GM19438 (cell line): ENCODE results near the gene GPR137B.

Source experiments
- ATAC-seq: cut with Tn5 transposase; IDR thresholded peaks from one replicate; pipeline ENCODE4 v1.9.1; 2021; ENCODE audit warnings: low read depth; ENCODE audit not compliant: unreplicated experiment

GPR137B gene

GRCh38 chr1:236141447-236142252 lies 689 bp upstream of the GPR137B start:
- ATAC-seq = no peak

- ATAC-seq = no peak
Observed at GRCh38 chr1:236143104-236143948, 987 bp downstream of the GPR137B start.

DNA sequence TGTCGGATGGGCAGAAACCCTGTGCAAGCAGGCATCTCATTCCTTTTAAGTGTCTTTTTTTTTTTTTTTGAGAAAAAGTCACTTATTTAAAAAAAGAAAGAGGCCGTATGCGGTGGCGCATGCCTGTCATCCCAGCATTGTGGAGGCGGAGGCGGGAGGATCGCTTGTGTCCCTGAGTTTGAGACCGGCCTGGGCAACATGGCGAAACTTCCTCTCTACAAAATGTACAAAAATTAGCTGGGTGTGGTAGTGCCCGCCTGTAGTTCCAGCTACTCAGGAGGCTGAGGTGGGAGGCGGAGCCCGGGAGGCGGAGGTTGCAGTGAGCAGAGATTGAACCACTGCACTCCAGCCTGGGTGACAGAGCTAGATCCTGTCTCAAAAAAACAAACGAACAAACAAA lies 1.7 kb downstream of the GPR137B start:
- no peak for ATAC-seq

DNA sequence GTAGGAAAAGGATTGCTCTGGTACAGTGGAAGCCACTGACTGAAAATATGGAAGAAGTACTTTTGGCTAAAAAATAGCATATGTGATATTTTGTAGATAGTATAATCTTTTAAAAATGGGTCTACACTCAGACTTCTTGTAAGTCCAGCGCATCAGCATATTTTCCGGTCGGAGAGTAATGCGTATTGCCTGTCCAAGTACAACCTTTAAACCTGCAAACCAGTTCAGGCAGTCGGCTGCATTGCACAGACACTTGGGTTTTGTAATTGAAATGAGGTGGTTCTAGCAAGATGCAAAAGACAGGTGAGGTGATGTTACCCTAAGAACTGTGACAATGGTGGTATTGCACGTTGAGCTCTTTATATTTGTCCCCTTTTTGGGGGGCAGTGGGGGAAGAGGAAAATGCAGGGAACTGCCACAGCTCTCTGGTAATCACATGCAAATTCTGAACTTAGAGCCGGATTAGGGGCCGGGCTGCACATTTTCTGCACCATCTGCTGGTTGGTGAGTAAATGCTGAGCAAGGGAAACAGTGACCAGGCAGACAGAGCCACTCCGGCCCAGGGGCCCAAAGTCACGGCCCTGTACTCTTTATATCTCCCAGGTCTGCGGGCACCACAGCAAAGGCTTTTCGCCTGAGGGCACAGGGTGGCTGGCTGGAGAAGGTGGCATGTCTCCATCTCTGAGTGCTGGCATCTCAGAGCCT lies 2.3 kb downstream of the GPR137B start:
- no peak for ATAC-seq

GRCh38 chr1:236147068-236147467 lies 4.7 kb downstream of the GPR137B start:
- ATAC-seq = no peak

DNA sequence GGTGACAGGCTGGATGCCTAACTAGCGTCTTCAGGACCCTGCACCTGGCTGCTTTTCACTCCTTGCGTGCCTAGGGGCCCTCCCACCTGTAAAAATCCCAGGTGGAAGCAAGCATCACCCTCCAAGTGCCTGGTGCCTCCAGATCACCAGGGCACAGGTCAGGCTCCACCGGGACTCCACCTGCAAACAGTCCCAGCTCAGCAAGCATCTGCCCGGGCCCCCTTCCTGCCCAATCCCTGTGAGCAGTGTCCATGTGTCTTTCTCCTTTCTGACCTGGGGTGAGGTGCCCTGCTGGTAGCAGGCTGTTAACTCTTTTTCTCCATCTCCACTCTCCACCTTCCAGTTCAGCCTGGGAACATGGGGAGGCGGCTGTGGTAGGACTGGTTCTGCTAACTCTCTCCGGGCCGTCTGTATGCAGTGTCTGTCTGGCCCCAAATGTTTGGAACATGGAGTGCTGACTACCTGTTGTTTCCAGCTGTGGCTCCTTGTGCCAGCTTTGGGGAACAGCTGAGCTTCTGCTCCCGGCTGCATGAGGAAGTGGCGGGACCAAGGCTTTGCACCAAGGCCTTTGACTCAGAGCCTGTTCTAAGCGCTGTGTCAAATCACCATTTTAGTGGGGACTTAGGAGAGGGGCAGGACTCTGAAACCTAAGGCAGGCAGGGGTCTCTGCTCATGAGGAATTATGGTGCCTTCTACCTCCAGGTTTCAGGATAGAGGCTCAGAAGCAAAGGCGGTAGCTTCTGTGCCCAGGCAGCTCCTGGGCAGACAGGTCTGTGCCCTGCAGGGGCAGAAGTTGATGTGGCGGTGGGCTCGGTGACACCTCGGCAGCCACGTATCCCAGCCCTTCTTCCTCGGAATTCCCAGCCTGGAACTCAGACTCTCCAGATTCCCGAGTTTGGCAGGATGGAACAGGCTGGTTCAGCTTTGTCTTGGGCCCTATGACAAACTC lies 5.5 kb downstream of the GPR137B start:
- no peak for ATAC-seq

DNA sequence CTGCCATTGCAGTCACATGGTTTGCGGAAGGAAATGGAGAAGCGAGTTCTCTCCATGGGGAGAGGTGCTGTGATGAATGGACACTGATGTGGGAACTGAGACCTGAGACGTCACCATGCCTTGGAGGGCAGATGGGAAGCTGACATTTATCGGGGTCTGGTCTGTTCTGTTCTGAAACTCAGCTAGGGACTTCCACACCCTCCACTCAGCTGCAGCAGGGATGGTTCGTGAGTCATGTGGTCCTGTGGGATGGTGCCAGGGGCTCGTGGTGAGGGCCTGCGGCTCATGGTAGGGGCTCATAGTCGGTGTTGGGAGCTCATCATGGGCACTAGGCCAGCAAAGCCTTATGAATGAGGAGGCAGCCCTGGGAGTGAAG lies 6.1 kb downstream of the GPR137B start:
- ATAC-seq = no peak

DNA sequence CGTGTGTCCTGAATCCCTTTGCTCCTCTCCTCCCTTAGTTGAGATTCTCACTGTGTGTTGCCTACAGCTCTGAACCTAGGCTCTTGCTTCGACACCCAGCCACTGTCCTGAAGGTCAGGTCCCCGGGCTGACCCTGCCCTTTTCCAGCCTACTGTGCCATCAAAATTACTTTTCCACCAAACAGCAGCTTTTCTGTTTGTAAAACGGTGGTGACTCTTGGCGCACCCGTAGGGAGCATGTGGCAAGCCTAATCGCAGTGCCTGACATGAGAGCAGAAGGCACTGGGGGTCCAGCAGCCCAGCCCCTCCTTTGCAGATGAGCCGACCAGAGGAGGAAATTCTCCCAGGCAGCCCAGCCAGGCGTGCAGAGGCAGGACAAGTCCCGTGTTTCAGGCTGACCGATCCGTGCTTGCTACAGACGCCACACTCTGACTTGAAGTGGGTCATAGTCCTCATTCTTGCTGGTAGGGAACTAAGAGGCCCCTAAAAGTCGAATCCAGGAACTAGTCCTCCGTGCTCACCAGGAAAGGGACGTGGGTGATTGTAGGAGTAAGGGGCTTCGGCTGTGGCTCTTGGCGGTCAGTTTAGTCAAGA lies 6.8 kb downstream of the GPR137B start:
- ATAC-seq = no peak

- ATAC-seq = no peak
Observed at GRCh38 chr1:236149696-236150228, 7.4 kb downstream of the GPR137B start.

DNA sequence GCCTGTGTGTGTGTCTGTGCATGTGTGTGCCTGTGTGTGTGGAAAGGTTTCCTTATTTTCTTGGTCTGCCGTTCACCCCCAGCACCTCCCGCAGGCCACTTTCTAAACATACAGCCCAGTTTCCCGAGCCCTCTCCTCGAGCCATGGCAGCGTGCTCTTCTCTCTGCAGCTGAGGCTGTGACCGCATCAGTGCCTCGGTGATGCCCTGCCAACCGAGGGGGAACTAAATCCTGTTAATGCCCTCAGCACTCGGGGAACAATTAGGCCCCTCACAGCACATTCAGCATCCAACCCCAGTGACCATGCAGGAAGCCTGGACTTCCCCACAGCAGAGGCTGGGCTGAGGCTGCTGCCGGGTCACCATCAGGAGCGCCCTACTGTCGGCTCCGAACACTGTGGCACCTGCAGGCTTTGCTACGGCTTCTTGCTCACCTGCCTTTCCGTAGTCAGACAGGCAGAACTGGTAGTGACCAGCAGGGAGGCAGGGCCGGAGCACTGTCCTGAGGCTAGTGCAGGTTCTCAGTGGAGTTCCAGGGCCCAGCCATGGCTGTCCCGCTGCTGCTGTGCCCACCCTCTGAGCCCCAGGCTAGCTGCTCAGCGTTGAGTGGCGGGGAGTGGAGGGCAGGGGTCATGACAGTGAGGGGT lies 8.1 kb downstream of the GPR137B start:
- ATAC-seq = no peak

GRCh38 chr1:236150986-236151385 lies 8.6 kb downstream of the GPR137B start:
- ATAC-seq = no peak

DNA sequence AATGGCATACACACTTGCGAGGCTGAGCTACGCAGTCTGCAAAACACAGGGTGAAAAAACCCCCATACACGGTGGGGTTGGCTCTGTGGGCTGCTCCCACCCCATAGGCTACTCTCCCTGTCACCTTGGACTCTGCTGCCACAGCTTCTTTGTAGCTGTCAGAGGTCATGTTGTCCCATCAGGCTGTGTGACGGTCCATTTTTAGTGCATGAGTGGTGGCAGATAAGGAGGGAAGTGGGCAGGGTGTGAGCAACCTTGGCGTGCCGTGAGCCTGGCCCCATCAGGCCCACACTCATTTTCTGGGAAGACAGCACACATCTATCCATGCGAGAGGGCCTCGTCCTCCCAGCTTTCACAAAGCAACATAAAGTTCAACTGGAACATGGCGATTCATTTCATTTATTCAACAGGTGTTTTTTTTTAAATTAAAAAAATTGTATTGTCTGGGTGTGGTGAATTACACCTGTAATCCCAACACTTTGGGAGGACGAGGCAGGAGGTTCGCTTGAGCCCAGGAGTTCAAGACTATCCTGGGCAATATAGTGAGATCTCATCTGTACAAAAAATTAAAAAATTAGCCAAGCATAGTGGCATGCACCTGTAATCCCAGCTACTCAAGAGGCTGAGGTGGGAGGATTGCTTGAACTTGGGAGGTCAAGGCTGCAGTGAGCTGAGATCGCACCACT lies 9.5 kb downstream of the GPR137B start:
- ATAC-seq = no peak

DNA sequence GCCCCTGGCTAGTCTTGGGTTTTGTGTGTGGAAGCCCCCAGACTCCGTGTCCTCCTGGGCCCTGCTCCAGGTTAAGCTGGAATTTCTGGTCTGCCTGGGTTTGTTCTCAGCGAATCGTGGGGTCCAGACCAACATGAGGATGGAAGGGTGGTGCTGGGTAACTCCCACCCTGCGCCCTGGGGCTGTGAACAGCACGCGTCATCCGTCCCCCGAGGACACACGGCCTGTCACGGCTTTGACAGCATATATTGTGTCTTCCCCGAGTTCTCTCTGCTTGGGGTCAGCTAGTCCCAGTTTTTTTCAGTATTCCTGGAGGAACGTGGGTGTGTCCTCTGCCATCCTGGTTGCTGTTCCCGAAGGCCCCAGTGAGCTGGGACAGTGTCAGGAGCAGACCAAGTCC lies 11.8 kb downstream of the GPR137B start:
- no peak for ATAC-seq

DNA sequence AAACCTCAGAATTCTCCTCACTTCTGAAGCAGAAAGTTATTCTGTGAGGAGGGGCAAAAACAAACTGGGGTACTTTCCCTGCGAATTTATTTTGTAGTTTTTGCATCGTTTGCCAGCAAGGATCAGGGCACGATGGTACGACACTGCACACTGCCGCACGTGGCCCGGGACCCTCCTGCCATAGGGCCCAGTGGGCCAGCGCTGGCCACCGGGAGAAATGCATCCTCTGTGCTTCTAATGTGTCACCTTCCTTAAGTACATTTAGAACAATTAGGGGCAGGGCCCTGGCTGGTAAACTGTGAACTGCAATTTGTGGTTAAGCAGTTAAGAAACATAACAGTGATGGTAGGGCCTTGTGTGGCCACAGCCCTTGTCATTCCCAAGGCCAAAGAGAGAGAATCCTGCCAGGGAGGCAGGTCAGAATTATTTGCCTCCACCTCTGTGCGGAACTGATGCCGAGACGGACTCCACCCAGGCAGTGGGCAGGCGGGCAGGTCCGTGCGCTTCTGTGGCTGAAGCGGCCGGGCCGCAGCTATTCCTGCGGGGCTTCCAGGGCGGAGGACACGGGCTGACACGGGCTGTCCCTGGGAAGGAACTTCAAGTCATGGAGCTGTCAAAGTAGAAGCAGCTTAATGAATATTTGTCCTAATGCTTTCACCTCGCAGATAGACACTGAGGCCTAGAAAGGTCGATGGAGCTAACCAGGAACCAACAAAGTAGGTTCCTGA lies 12.5 kb downstream of the GPR137B start:
- no peak for ATAC-seq

DNA sequence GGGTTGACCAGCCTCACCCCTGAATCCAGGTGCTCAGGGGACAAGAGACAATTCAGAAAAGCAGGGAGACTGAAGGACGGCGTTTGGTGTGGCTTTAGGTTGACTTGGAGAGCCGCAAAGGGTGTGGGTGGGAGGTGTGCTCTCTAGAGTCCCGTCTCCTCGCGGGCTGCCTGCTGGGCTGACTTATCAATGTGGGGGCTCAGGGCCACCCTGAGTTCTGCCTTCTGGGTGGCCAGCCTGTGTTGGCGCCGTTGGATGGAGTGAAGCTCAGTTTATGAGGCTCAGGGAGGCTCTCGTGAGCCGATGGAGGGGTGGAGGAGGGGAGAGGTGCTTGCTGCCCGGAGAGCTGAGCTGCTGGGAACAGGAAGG lies 13.0 kb downstream of the GPR137B start:
- no peak for ATAC-seq

GRCh38 chr1:236155841-236156503 lies 13.6 kb downstream of the GPR137B start:
- no peak for ATAC-seq

DNA sequence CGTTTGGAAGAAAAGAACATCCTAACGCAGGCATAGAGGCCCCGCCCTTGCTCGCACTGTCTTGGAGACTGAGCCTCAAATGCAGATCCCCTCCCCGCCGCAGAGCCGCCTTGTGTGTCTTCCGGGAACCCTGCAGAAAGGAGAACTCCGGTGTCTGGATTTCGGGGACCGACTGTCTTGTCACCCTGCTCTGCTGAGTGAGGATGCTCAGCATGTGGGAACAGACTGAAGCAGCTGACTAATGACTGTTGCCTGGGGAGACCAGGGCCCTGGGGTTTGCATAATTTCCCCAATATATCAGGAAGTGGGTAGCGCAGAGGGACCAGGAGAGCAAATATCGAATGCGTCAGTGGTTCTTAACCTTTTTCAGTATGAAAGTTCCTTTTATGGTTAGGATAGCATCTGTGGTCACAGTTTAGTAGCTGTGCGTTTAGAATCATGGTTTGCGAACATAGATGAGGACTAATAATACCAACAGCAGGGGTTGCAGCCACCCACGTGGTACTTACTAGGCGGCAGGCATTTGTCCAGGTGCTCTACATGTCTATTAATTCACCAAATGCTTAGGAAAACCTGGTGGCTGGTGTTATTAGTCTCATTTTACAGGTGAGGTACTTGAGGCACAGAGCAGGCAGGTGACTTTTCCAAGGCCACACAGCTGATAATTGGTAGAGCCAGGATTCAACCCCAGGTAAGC lies 14.3 kb downstream of the GPR137B start:
- peak; percentile 79 for ATAC-seq
